HFF-Myc (cell line): ENCODE measurements around the gene TMEM202.

Experiments used
- DNase-seq: peaks from one replicate; pipeline ENCODE4 v3.0.0-alpha.2; 2011; ENCODE audit warnings: low read depth; ENCODE audit errors: extremely low read depth
- H3K4me3 ChIP-seq: replicated peaks from 2 replicates; pipeline ENCODE4 v1.5.1; 2011; ENCODE audit warnings: low read depth, mild to moderate bottlenecking, control low read depth, low read length
- CTCF ChIP-seq: IDR thresholded peaks from 2 replicates; pipeline ENCODE4 v1.5.1; 2012; ENCODE audit warnings: mild to moderate bottlenecking, low read depth, low read length, control low read depth; ENCODE audit errors: missing control alignments

TMEM202 gene

GRCh38 chr15:72397796-72398588 lies at the start of gene TMEM202:
Gene TMEM202, plus strand, starts transcription at chr15:72398305. Its CDS starts 22 bp downstream, at chr15:72398327.
- no peak for DNase-seq
- TF ChIP-seq CTCF, result no peak
- H3K4me3 ChIP-seq, result no peak within 1 kb of the TSS

GRCh38 chr15:72353266-72353665 lies 44.8 kb upstream of the TMEM202 start:
- no peak overlapping the region for H3K4me3 ChIP-seq
- no peak for TF ChIP-seq CTCF
- DNase-seq, result no peak

GRCh38 chr15:72354496-72354895 lies 43.6 kb upstream of the TMEM202 start:
- TF ChIP-seq CTCF, result no peak
- DNase-seq, result no peak
- no peak overlapping the region for H3K4me3 ChIP-seq

- TF ChIP-seq CTCF, result no peak
- no peak for DNase-seq
- H3K4me3 ChIP-seq, result no peak overlapping the region
Measured at GRCh38 chr15:72358121-72358520, 40.0 kb upstream of the TMEM202 start.

- no peak overlapping the region for H3K4me3 ChIP-seq
- TF ChIP-seq CTCF, result no peak
- DNase-seq, result peak; percentile 94
Measured at GRCh38 chr15:72358650-72359171, 39.4 kb upstream of the TMEM202 start.

- no peak overlapping the region for H3K4me3 ChIP-seq
- TF ChIP-seq CTCF, result no peak
- DNase-seq, result no peak
Measured at GRCh38 chr15:72361176-72361575, 36.9 kb upstream of the TMEM202 start.
